Ectodermal cell (in vitro differentiated cells): ENCODE measurements around the gene BPI.
"Not testable (repeated sequence)": the region's sequence is repeated elsewhere in the genome, so short reads cannot be mapped to it uniquely, and the experiment has no call there.

Experiments used
- H3K27ac ChIP-seq: 2 replicates; pipeline ENCODE4 v1.7.0; 2013; ENCODE audit warnings: mild to moderate bottlenecking, low read depth, low read length; ENCODE audit not compliant: insufficient read depth, poor library complexity, severe bottlenecking
- H3K27me3 ChIP-seq: 2 replicates; pipeline ENCODE4 v1.7.0; 2013; ENCODE audit warnings: mild to moderate bottlenecking, low read length; ENCODE audit not compliant: insufficient read depth, control insufficient read depth, poor library complexity, severe bottlenecking
- H3K36me3 ChIP-seq: one replicate; pipeline ENCODE4 v1.7.0; 2013; ENCODE audit warnings: low read length; ENCODE audit not compliant: control insufficient read depth, insufficient read depth
- H3K4me1 ChIP-seq: one replicate; pipeline ENCODE4 v1.7.0; 2013; ENCODE audit warnings: low read length; ENCODE audit not compliant: control insufficient read depth, insufficient read depth
- H3K4me3 ChIP-seq: 2 replicates; pipeline ENCODE4 v1.7.0; 2013; ENCODE audit warnings: low read depth, low read length, control low read depth; ENCODE audit not compliant: insufficient read depth
- H3K9me3 ChIP-seq: 2 replicates; pipeline ENCODE4 v1.7.0; 2013; ENCODE audit warnings: mild to moderate bottlenecking, low read length, moderate library complexity; ENCODE audit not compliant: control insufficient read depth
- WGBS, 2 experiments: methylation state at CpG; one replicate each; pipeline ENCODE4 v1.1.7; 2013; ENCODE audit warnings: missing lambda C conversion rate in 2 of 2; 5-methylcytosine and 5-hydroxymethylcytosine counted together

Gene BPI

GRCh38 chr20:38325905-38326304 lies 21.9 kb downstream of the BPI start:
- Histone ChIP-seq H3K4me3 (no peak overlapping the region), H3K36me3 (no peaks in the 10 kb centered on the region), H3K27me3 (no peaks in the 10 kb centered on the region), H3K9me3 (no peaks in the 10 kb centered on the region), H3K27ac (no peak overlapping the region), H3K4me1 (no peaks in the 10 kb centered on the region)
- 92 to 93% methylated on average over 3 of the region's 3 CpGs for WGBS, 2 experiments

GRCh38 chr20:38326309-38326708 lies 22.4 kb downstream of the BPI start:
- no peak overlapping the region for H3K4me3 ChIP-seq
- H3K27me3 ChIP-seq: no peaks in the 10 kb centered on the region
- H3K36me3 ChIP-seq: no peaks in the 10 kb centered on the region
- no peaks in the 10 kb centered on the region for H3K9me3 ChIP-seq
- no peak overlapping the region for H3K27ac ChIP-seq
- no peaks in the 10 kb centered on the region for H3K4me1 ChIP-seq
- 94 to 95% methylated on average over 7 of the region's 7 CpGs for WGBS, 2 experiments

DNA sequence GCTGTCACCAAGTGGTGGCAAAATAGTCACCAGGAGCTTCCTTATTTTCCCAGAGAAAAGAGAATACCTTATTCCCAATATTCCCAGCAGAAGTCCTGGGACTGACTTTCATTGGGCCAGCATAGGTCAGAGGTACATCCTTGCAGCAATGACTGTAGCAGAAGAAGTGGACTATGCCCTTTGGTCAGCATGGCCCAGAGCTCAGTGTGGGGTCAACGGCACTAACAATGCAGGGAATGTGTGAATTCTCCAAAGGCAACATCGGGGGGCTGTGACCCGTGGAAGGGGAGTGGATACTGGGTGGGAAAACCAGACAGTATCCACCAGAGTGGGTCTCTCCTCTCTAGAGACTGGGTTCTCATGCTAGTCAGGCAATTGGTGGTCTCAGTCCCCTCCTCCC lies 26.7 kb downstream of the BPI start:
- 50 to 52% methylated on average over 3 of the region's 3 CpGs for WGBS, 2 experiments
- no peaks in the 10 kb centered on the region for H3K27me3 ChIP-seq

DNA sequence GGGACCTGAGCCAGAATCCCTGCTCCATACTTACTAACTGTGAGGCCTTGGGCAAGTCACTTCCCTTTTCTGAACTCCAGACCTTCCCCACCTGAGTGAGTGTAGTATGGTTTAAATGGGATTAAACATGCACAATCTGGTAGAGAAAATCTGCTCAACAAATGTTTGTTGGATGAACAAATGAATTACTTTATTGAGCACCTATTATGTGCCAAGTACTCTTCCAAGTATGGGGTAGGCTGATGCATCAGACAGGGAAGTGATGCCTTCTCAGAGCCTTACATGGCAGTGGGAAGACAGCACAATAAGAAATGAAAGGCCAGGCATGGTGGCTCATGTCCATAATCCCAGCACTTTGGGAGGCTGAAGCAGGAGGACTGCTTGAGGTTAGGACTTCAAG lies 27.3 kb downstream of the BPI start:
- H3K9me3 ChIP-seq: no peaks in the 10 kb centered on the region
- no peaks in the 10 kb centered on the region for H3K27me3 ChIP-seq
- no peaks in the 10 kb centered on the region for H3K36me3 ChIP-seq
- peaks cover under 1% of the 10 kb centered on the region for H3K4me1 ChIP-seq
- H3K4me3 ChIP-seq: no peak overlapping the region
- H3K27ac ChIP-seq: no peak overlapping the region

More for the DNA sequence above, 26.7 kb downstream of the BPI start:
- H3K36me3 ChIP-seq: no peaks in the 10 kb centered on the region
- H3K9me3 ChIP-seq: no peaks in the 10 kb centered on the region
- no peaks in the 10 kb centered on the region for H3K4me1 ChIP-seq
- H3K27ac ChIP-seq: no peak overlapping the region
- no peak overlapping the region for H3K4me3 ChIP-seq

GRCh38 chr20:38331814-38332213 lies 27.9 kb downstream of the BPI start:
- Histone ChIP-seq H3K9me3 (no peaks in the 10 kb centered on the region), H3K27me3 (no peaks in the 10 kb centered on the region), H3K36me3 (no peaks in the 10 kb centered on the region), H3K4me1 (peaks cover 6% of the 10 kb centered on the region), H3K4me3 (no peak overlapping the region), H3K27ac (no peak overlapping the region)
- WGBS, 2 experiments: 87 to 88% methylated on average over 8 of the region's 8 CpGs

GRCh38 chr20:38334016-38334415 lies 30.1 kb downstream of the BPI start:
- H3K27me3 ChIP-seq: no peaks in the 10 kb centered on the region
- H3K9me3 ChIP-seq: no peaks in the 10 kb centered on the region
- H3K27ac ChIP-seq: no peak overlapping the region
- 92 to 99% methylated on average over 8 of the region's 8 CpGs for WGBS, 2 experiments
- no peak overlapping the region for H3K4me3 ChIP-seq
- H3K4me1 ChIP-seq: peaks cover 6% of the 10 kb centered on the region
- no peaks in the 10 kb centered on the region for H3K36me3 ChIP-seq

GRCh38 chr20:38336726-38337125 lies 32.8 kb downstream of the BPI start:
- WGBS, 2 experiments: 75 to 77% methylated on average over 7 of the region's 7 CpGs
- Histone ChIP-seq H3K27me3 (no peaks in the 10 kb centered on the region), H3K36me3 (no peaks in the 10 kb centered on the region), H3K9me3 (no peaks in the 10 kb centered on the region), H3K27ac (no peak overlapping the region), H3K4me3 (no peak overlapping the region), H3K4me1 (peaks cover 6% of the 10 kb centered on the region)

GRCh38 chr20:38337561-38338140 lies 33.7 kb downstream of the BPI start:
- Histone ChIP-seq H3K36me3 (no peaks in the 10 kb centered on the region), H3K4me1 (peaks cover 7% of the 10 kb centered on the region), H3K27ac (no peak overlapping the region), H3K4me3 (no peak overlapping the region), H3K9me3 (no peaks in the 10 kb centered on the region), H3K27me3 (no peaks in the 10 kb centered on the region)
- 36% methylated on average over 6 of the region's 6 CpGs for WGBS, 2 experiments

- Histone ChIP-seq H3K9me3 (no peaks in the 10 kb centered on the region), H3K4me3 (no peak overlapping the region), H3K36me3 (no peaks in the 10 kb centered on the region), H3K27me3 (no peaks in the 10 kb centered on the region), H3K27ac (no peak overlapping the region), H3K4me1 (peaks cover 12% of the 10 kb centered on the region)
- WGBS, 2 experiments: 54% methylated on average over 7 of the region's 7 CpGs
Observed at GRCh38 chr20:38338849-38339520, 35.0 kb downstream of the BPI start.

DNA sequence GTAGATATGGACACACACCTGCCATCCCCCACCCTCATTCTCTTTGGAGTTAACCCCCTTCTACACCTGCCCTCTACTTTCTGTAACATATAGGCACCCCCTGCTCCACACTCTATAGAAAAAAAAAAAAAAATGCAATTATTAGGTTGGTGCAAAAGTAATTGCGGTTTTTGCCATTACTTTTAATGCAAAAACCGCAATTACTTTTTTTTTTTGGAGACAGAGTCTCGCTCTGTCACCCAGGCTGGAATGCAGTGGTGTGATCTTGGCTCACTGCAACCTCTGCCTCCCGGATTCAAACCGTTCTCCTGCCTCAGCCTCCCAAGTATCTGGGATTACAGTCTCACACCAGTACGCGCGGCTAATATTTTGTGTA lies 35.6 kb downstream of the BPI start:
- H3K4me1 ChIP-seq: peaks cover 12% of the 10 kb centered on the region
- not testable (repeated sequence) for H3K4me3 ChIP-seq, H3K9me3 ChIP-seq, H3K36me3 ChIP-seq, H3K27ac ChIP-seq, H3K27me3 ChIP-seq
- 95 to 96% methylated on average over 5 to 8 of the region's 8 CpGs for WGBS, 2 experiments
